Fibroblast of lung (primary cell): ENCODE results near the gene TNFAIP8L1.

Experiments used
- CTCF ChIP-seq, 2 donors: IDR thresholded peaks in 1 of 2; conservative IDR thresholded peaks in 1 of 2; 1 replicate in 1 of 2; 2 replicates in 1 of 2; pipeline ENCODE4 v1.5.1; 2011 to 2012; ENCODE audit warnings: low read length in 2 of 2, control low read depth in 1 of 2, inconsistent platforms in 1 of 2, low read depth in 1 of 2, mild to moderate bottlenecking in 1 of 2
- EZH2 ChIP-seq: IDR thresholded peaks from 2 replicates; pipeline ENCODE4 v1.5.1; 2012; ENCODE audit warnings: low read length, control low read depth, mild to moderate bottlenecking; ENCODE audit errors: missing control alignments

DNA sequence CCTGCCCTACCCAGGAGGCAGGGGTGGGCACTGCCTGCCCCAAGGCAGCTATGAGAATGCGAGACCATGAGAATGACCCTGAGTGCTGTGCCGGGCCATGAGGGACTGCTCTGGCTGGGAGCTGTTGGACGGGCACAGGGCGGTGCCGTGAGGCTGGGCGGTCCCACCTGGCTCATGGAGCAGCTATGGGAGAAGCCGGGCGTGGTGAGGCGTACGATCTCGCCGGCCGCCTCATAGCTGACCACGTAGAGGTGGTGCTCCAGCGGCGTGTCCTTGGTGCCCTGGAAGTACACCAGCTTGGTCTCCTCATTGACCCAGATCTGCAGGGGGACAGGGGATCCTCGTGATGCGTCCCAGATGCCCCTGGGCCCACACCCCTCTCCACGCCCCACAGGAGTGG is 50.1 kb downstream of the TNFAIP8L1 start:
- TF ChIP-seq CTCF (conservative IDR thresholded peaks at IDR 0.05 in 1 of 2, IDR thresholded peaks at IDR 0.05 in 1 of 2; ENCODE audit: low read depth in 1 of 2, low read length in 2 of 2) (no peak), EZH2 (no peak)
